Ishikawa (cell line): Measurements from ENCODE around the gene TMA7.
A peak's percentile ranks its signal among the peaks of the same experiment; 100 is the strongest.

ENCODE experiments used
- CEBPB ChIP-seq: IDR thresholded peaks from 2 replicates; pipeline ENCODE4 v1.6.1; 2012
- CREB1 ChIP-seq: IDR thresholded peaks from 2 replicates; pipeline ENCODE4 v1.6.1; 2012; ENCODE audit warnings: low read depth
- EGR1 ChIP-seq: IDR thresholded peaks from 2 replicates; pipeline ENCODE4 v1.6.1; 2012
- EP300 ChIP-seq: IDR thresholded peaks from 2 replicates; pipeline ENCODE4 v1.6.1; 2012; ENCODE audit warnings: borderline replicate concordance
- FOXM1 ChIP-seq: IDR thresholded peaks from 2 replicates; pipeline ENCODE4 v1.6.1; 2012; ENCODE audit warnings: low read depth, borderline replicate concordance
- MAX ChIP-seq: IDR thresholded peaks from 2 replicates; pipeline ENCODE4 v1.6.1; 2012
- NFIC ChIP-seq: IDR thresholded peaks from 2 replicates; pipeline ENCODE4 v1.6.1; 2012
- RAD21 ChIP-seq: IDR thresholded peaks from 2 replicates; pipeline ENCODE4 v1.6.1; 2012; ENCODE audit warnings: low read depth
- REST ChIP-seq: IDR thresholded peaks from 2 replicates; pipeline ENCODE4 v1.6.1; 2012; ENCODE audit warnings: low read depth, mild to moderate bottlenecking
- TAF1 ChIP-seq: IDR thresholded peaks from 2 replicates; pipeline ENCODE4 v1.6.1; 2012; ENCODE audit warnings: low read depth, mild to moderate bottlenecking
- TCF12 ChIP-seq: IDR thresholded peaks from 2 replicates; pipeline ENCODE4 v1.6.1; 2012; ENCODE audit warnings: low read depth
- TEAD4 ChIP-seq: IDR thresholded peaks from 2 replicates; pipeline ENCODE4 v1.6.1; 2012
- USF1 ChIP-seq: IDR thresholded peaks from 2 replicates; pipeline ENCODE4 v1.6.1; 2012
- YY1 ChIP-seq: IDR thresholded peaks from 2 replicates; pipeline ENCODE4 v1.6.1; 2012; ENCODE audit warnings: low read depth
- ZBTB7A ChIP-seq: IDR thresholded peaks from 2 replicates; pipeline ENCODE4 v1.6.1; 2012; ENCODE audit warnings: low read depth

TMA7 gene

GRCh38 chr3:48429960-48430707 lies 9.9 kb upstream of the TMA7 start, which contains the start of gene PLXNB1:
Gene PLXNB1, minus strand, starts transcription at chr3:48430086. Its CDS starts 5,475 bp downstream, at chr3:48424611.
- TF ChIP-seq CEBPB (peak; percentile 95), REST (no peak), YY1 (no peak), CREB1 (no peak), MAX (peak; percentile 55; the same call in 1 of the 2 replicates), USF1 (no peak), NFIC (peak; percentile 6; the same call in 1 of the 2 replicates), TCF12 (peak; percentile 54; the same call in 1 of the 2 replicates), EGR1 (no peak), ZBTB7A (peak; percentile 86; the same call in 1 of the 2 replicates), TAF1 (peak; percentile 56; the same call in 1 of the 2 replicates), FOXM1 (no peak), TEAD4 (0 out of 2 replicates have a peak, but pooled peaks have one; percentile 8), RAD21 (no peak; the same call in 1 of the 2 replicates), EP300 (peak; percentile 53; the same call in 1 of the 2 replicates)

GRCh38 chr3:48430708-48431101 lies 9.4 kb upstream of the TMA7 start:
- TF ChIP-seq REST, result no peak
- TF ChIP-seq CREB1, result no peak
- TF ChIP-seq EGR1, result no peak
- TF ChIP-seq TEAD4, result no peak
- no peak for TF ChIP-seq EP300
- no peak for TF ChIP-seq TCF12
- no peak for TF ChIP-seq ZBTB7A
- TF ChIP-seq TAF1, result no peak

GRCh38 chr3:48431224-48432029 lies 8.6 kb upstream of the TMA7 start:
- TF ChIP-seq ZBTB7A (no peak), CEBPB (no peak), FOXM1 (no peak), EGR1 (no peak), USF1 (no peak), MAX (no peak), REST (no peak), RAD21 (no peak)
